Nephron (organoid): Measurements from ENCODE around the gene KIAA0825.
"Not testable (repeated sequence)": the region's sequence is repeated elsewhere in the genome, so short reads cannot be mapped to it uniquely, and the experiment has no call there.

Experiments used
- H3K27ac Mint-ChIP-seq, 3 experiments: 2 replicates each; pipeline ENCODE4 v1.8.0; 2020; ENCODE audit warnings: mixed read lengths in 3 of 3, mild to moderate bottlenecking in 2 of 3, moderate library complexity in 1 of 3
- H3K27me3 Mint-ChIP-seq: 2 replicates; pipeline ENCODE4 v1.8.0; 2021; ENCODE audit warnings: low read depth, mild to moderate bottlenecking, moderate library complexity, mixed read lengths
- H3K36me3 Mint-ChIP-seq: 2 replicates; pipeline ENCODE4 v1.8.0; 2020; ENCODE audit warnings: low read depth, mixed read lengths
- H3K4me1 Mint-ChIP-seq: 2 replicates; pipeline ENCODE4 v1.8.0; 2020; ENCODE audit warnings: mixed read lengths
- H3K4me3 Mint-ChIP-seq, 3 experiments: 2 replicates each; pipeline ENCODE4 v1.8.0; 2020; ENCODE audit warnings: mild to moderate bottlenecking in 3 of 3, mixed read lengths in 3 of 3, moderate library complexity in 2 of 3
- H3K9me3 Mint-ChIP-seq: 2 replicates; pipeline ENCODE4 v1.8.0; 2020; ENCODE audit warnings: mixed read lengths
- CTCF ChIP-seq, 3 experiments: fragments of 200-600 bp; sonication (generic); IDR thresholded peaks; one replicate each; pipeline ENCODE4 v1.5.0; 2021; ENCODE audit warnings: antibody characterized with exemption in 3 of 3; ENCODE audit not compliant: unreplicated experiment in 3 of 3

The KIAA0825 gene

GRCh38 chr5:94175912-94176311 lies 442.5 kb downstream of the KIAA0825 start:
- no peak overlapping the region for H3K4me3 Mint-ChIP-seq
- no peaks in the 10 kb centered on the region for H3K27me3 Mint-ChIP-seq
- no peaks in the 10 kb centered on the region for H3K4me1 Mint-ChIP-seq
- no peak overlapping the region for H3K27ac Mint-ChIP-seq
- no peak for TF ChIP-seq CTCF (IDR thresholded peaks at IDR 0.05; ENCODE audit: unreplicated experiment in 3 of 3)
- no peaks in the 10 kb centered on the region for H3K36me3 Mint-ChIP-seq
- H3K9me3 Mint-ChIP-seq = no peaks in the 10 kb centered on the region

- Mint-ChIP-seq H3K4me3 (no peak overlapping the region), H3K36me3 (no peaks in the 10 kb centered on the region), H3K27ac (no peak overlapping the region), H3K27me3 (no peaks in the 10 kb centered on the region), H3K4me1 (no peaks in the 10 kb centered on the region), H3K9me3 (no peaks in the 10 kb centered on the region)
- no peak for TF ChIP-seq CTCF (IDR thresholded peaks at IDR 0.05; ENCODE audit: unreplicated experiment in 3 of 3)
Observed at GRCh38 chr5:94174748-94175411, 443.5 kb downstream of the KIAA0825 start.

GRCh38 chr5:94173100-94173499 lies 445.3 kb downstream of the KIAA0825 start:
- no peaks in the 10 kb centered on the region for H3K4me1 Mint-ChIP-seq
- no peak for TF ChIP-seq CTCF (IDR thresholded peaks at IDR 0.05; ENCODE audit: unreplicated experiment in 3 of 3)
- no peaks in the 10 kb centered on the region for H3K27me3 Mint-ChIP-seq
- H3K27ac Mint-ChIP-seq = no peak overlapping the region
- H3K4me3 Mint-ChIP-seq = no peak overlapping the region
- H3K36me3 Mint-ChIP-seq = no peaks in the 10 kb centered on the region
- no peaks in the 10 kb centered on the region for H3K9me3 Mint-ChIP-seq

GRCh38 chr5:94171070-94171469 lies 447.3 kb downstream of the KIAA0825 start:
- H3K4me1 Mint-ChIP-seq, H3K4me3 Mint-ChIP-seq, H3K9me3 Mint-ChIP-seq, H3K27ac Mint-ChIP-seq, H3K27me3 Mint-ChIP-seq, H3K36me3 Mint-ChIP-seq: not testable (repeated sequence)

GRCh38 chr5:94170158-94170557 lies 448.2 kb downstream of the KIAA0825 start:
- not testable (repeated sequence) for H3K27me3 Mint-ChIP-seq

GRCh38 chr5:94168151-94168550 lies 450.3 kb downstream of the KIAA0825 start:
- H3K27me3 Mint-ChIP-seq = no peaks in the 10 kb centered on the region
- no peak overlapping the region for H3K27ac Mint-ChIP-seq
- H3K4me1 Mint-ChIP-seq = no peaks in the 10 kb centered on the region
- no peak overlapping the region for H3K4me3 Mint-ChIP-seq
- H3K9me3 Mint-ChIP-seq = peaks cover 6% of the 10 kb centered on the region
- no peaks in the 10 kb centered on the region for H3K36me3 Mint-ChIP-seq
- TF ChIP-seq CTCF (IDR thresholded peaks at IDR 0.05; ENCODE audit: unreplicated experiment in 3 of 3) = no peak

More at GRCh38 chr5:94170158-94170557, 448.2 kb downstream of the KIAA0825 start:
- not testable (repeated sequence) for H3K9me3 Mint-ChIP-seq, H3K4me3 Mint-ChIP-seq, H3K4me1 Mint-ChIP-seq, H3K27ac Mint-ChIP-seq, H3K36me3 Mint-ChIP-seq

- Mint-ChIP-seq H3K27ac (no peak overlapping the region), H3K27me3 (no peaks in the 10 kb centered on the region), H3K36me3 (no peaks in the 10 kb centered on the region), H3K4me1 (no peaks in the 10 kb centered on the region), H3K4me3 (no peak overlapping the region), H3K9me3 (peaks cover 6% of the 10 kb centered on the region)
- no peak for TF ChIP-seq CTCF (IDR thresholded peaks at IDR 0.05; ENCODE audit: unreplicated experiment in 3 of 3)
Observed at GRCh38 chr5:94161801-94162200, 456.6 kb downstream of the KIAA0825 start.
